GM12878 (cell line): ENCODE data around the gene PRRC2C.

Experiments used
- BACH1 ChIP-seq: fragments of 450-650 bp; IDR thresholded peaks from 2 replicates; pipeline ENCODE4 v1.6.1; 2017; ENCODE audit warnings: mild to moderate bottlenecking, borderline replicate concordance
- CBFB ChIP-seq: IDR thresholded peaks from 2 replicates; pipeline ENCODE4 v1.6.1; 2016; ENCODE audit warnings: antibody characterized with exemption, low read depth
- CTCF ChIP-seq, 3 experiments: IDR thresholded peaks in 2 of 3; conservative IDR thresholded peaks in 1 of 3; 2 replicates each; pipeline ENCODE4 v1.5.1; 2011; ENCODE audit warnings: low read depth in 3 of 3, low read length in 3 of 3, mild to moderate bottlenecking in 3 of 3, control low read depth in 2 of 3, moderate library complexity in 2 of 3, inconsistent platforms in 1 of 3, mixed read lengths in 1 of 3; ENCODE audit not compliant: control insufficient read depth in 2 of 3, insufficient read depth in 1 of 3; ENCODE audit errors: extremely low read depth in 1 of 3
- DPF2 ChIP-seq: fragments of 450-650 bp; IDR thresholded peaks from 2 replicates; pipeline ENCODE4 v1.6.1; 2017; ENCODE audit warnings: mild to moderate bottlenecking
- ELK1 ChIP-seq: IDR thresholded peaks from 2 replicates; pipeline ENCODE4 v1.6.1; 2012; ENCODE audit warnings: low read depth, low read length, improper control_type of control experiment
- EP300 ChIP-seq, 2 experiments: fragments of 150-350 bp in 1 of 2; IDR thresholded peaks; 2 replicates each; pipeline ENCODE4 v1.6.1; 2011 to 2012; ENCODE audit warnings: low read depth in 2 of 2, low read length in 2 of 2, borderline replicate concordance in 1 of 2, improper control_type of control experiment in 1 of 2, inconsistent platforms in 1 of 2; ENCODE audit not compliant: control insufficient read depth in 1 of 2
- MXI1 ChIP-seq: fragments of 150-350 bp; IDR thresholded peaks from 2 replicates; pipeline ENCODE4 v1.6.1; 2011; ENCODE audit warnings: low read depth, mild to moderate bottlenecking, inconsistent platforms, low read length, improper control_type of control experiment
- POLR2A ChIP-seq: IDR thresholded peaks from 2 replicates; pipeline ENCODE4 v1.6.1; 2011; ENCODE audit warnings: low read depth, mild to moderate bottlenecking, low read length
- POLR2AphosphoS5 ChIP-seq: IDR thresholded peaks from 2 replicates; pipeline ENCODE4 v1.6.1; 2011; ENCODE audit warnings: mild to moderate bottlenecking, low read length, inconsistent platforms
- TAF1 ChIP-seq: IDR thresholded peaks from 2 replicates; pipeline ENCODE4 v1.6.1; 2011; ENCODE audit warnings: mild to moderate bottlenecking, low read depth, low read length, borderline replicate concordance

GRCh38 chr1:171515299-171515698, 30.0 kb downstream of the PRRC2C start:
- no peak for TF ChIP-seq CTCF (IDR thresholded peaks at IDR 0.05 in 2 of 3, conservative IDR thresholded peaks at IDR 0.05 in 1 of 3; ENCODE audit: control insufficient read depth in 2 of 3, extremely low read depth in 1 of 3, insufficient read depth in 1 of 3, low read depth in 3 of 3, low read length in 3 of 3)
- no peak for TF ChIP-seq POLR2A
- no peak for TF ChIP-seq BACH1
- no peak for TF ChIP-seq CBFB
- TF ChIP-seq TAF1, result no peak
- no peak for TF ChIP-seq ELK1
- no peak for TF ChIP-seq MXI1
- TF ChIP-seq EP300 (IDR thresholded peaks at IDR 0.05; ENCODE audit: borderline replicate concordance in 1 of 2, control insufficient read depth in 1 of 2, low read depth in 2 of 2, low read length in 2 of 2), result no peak
- no peak for TF ChIP-seq DPF2
- TF ChIP-seq POLR2AphosphoS5, result no peak
